Superior temporal gyrus (tissue), 1 donor: ENCODE measurements around the gene MINAR1.

Experiments
- DNase-seq: peaks from one replicate; pipeline ENCODE4 v3.0.0-alpha.2; 2016; ENCODE audit errors: extremely low spot score

Gene MINAR1

GRCh38 chr15:79463043-79463780 is 31.1 kb downstream of the MINAR1 start:
- DNase-seq = no peak

- DNase-seq = no peak
These were observed 31.7 kb downstream of the MINAR1 start for GRCh38 chr15:79463781-79464270.

- no peak for DNase-seq
These were observed 34.4 kb downstream of the MINAR1 start for GRCh38 chr15:79466488-79466887.

GRCh38 chr15:79467865-79468586 is 35.9 kb downstream of the MINAR1 start:
- DNase-seq = no peak

- no peak for DNase-seq
These were observed 40.3 kb downstream of the MINAR1 start for GRCh38 chr15:79472446-79472845.

- no peak for DNase-seq
These were observed 42.1 kb downstream of the MINAR1 start for GRCh38 chr15:79474252-79474651.

GRCh38 chr15:79475306-79475705 is 43.2 kb downstream of the MINAR1 start:
- DNase-seq = no peak

GRCh38 chr15:79478108-79478507 is 46.0 kb downstream of the MINAR1 start:
- no peak for DNase-seq

- no peak for DNase-seq
These were observed 47.5 kb downstream of the MINAR1 start for GRCh38 chr15:79479616-79480015.

- DNase-seq = no peak
These were observed 49.7 kb downstream of the MINAR1 start for GRCh38 chr15:79481793-79482192.
